ENCODE results near the gene TMEM266.
"Not testable (repeated sequence)": the region's sequence is repeated elsewhere in the genome, so short reads cannot be mapped to it uniquely, and the experiment has no call there.

Gene TMEM266, protein sequence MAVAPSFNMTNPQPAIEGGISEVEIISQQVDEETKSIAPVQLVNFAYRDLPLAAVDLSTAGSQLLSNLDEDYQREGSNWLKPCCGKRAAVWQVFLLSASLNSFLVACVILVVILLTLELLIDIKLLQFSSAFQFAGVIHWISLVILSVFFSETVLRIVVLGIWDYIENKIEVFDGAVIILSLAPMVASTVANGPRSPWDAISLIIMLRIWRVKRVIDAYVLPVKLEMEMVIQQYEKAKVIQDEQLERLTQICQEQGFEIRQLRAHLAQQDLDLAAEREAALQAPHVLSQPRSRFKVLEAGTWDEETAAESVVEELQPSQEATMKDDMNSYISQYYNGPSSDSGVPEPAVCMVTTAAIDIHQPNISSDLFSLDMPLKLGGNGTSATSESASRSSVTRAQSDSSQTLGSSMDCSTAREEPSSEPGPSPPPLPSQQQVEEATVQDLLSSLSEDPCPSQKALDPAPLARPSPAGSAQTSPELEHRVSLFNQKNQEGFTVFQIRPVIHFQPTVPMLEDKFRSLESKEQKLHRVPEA

DNA sequence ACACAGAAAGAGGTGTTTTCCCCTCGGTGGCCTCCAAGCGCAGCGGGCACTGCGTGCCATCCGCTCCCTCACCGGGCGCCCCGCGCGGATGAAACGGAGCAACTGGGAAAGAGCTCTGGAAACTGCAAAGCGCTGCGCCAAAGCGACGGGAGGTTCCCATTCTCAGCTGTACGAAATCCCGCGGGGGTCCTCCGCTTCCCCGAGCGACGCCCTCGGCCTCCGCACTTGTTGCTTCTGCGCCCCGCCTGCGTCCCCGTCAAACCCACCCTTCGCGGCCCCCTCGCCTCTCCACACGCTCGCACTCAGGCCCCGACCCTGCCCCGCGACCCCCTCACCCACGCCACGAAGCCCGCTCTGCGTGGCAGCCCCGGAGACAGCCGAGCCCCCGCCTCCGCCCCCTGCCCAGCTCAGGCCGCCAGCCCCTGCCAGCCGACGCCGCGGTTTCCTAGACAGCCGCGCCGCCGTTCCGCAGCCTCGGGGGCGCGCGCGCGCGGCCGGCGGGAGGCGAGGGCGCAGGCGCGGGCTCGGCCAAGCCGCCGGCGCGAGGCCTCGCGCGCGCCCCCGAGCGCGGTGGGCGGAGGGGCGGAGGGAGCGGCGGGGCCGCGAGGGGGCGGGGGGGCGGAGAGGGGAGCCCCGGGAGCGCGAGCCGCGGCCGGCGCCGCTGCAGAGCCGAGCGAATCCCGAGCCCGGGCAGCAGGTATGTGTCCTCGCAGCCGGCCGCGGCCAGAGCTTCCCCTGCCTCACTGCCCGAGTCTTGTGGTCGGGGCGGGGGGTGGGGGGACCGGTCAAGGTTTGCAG is at the start of gene TMEM266:
TSS of gene TMEM266 (plus strand) at position 666 of the 798 bp plus-strand sequence. CDS start 74,279 bp downstream, outside the sequence.
- peak; percentile 53 for DNase-seq

- DNase-seq: no peak
These were observed 49.2 kb upstream of the TMEM266 start for GRCh38 chr15:76010613-76011012.

DNA sequence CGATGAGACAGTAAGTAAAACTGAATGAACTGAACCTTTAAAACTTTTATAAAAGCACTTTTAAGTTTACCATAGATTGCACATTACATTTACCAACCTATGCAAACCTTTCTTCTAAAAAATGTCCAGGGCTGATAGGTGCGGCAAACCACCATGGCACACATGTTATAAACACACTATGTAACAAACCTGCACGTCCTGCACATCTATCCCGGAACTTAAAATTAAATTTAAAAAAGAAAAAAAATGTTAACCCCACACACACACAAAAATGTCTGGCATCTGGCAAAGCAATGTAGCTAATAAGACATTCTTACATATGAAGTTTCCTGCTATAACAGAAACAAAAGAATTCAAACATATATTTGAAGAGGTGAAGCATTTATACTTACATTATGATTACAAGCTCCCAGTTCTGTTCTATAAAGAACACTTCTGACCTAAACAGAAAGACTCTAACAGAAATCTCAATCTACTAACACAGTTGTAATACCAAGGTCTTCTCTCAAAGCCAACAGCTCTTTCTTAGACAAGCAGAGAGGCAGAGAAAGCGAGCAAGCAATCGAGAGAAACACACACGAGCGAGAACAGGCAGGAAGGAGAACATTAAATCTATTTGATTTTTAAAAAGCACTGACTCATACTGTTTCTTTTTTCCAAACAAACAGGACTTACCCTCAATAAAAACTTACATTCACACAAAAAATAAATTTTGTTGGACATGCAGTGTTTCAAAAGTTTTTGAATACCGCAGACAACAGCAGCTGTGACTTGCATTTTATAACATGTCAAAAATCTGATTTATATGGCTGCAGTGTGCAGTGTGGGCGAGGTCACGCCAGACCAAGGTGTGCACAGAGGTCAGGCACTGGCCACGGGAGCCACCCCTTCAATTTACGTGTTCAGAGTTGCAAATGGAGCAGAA is 47.9 kb upstream of the TMEM266 start, which contains the start of gene NRG4:
TSS of gene NRG4 (minus strand) at position 798 of the 925 bp plus-strand sequence. CDS start 1,194 bp downstream, outside the sequence.
- no peak for DNase-seq

DNA sequence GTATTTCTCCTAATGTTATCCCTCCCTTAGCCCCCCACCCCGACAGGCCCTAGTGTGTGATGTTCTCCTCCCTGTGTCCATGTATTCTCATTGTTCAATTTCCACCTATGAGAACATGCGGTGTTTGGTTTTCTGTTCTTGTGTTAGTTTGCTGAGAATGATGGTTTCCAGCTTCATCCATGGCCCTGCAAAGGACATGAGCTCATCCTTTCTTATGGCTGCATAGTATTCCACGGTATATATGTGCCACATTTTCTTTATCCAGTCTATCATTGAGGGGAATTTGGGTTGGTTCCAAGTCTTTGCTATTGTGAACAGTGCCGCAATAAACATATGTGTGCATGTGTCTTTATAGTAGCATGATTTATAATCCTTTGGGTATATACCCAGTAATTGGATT is 46.3 kb upstream of the TMEM266 start:
- DNase-seq: not testable (repeated sequence)

DNA sequence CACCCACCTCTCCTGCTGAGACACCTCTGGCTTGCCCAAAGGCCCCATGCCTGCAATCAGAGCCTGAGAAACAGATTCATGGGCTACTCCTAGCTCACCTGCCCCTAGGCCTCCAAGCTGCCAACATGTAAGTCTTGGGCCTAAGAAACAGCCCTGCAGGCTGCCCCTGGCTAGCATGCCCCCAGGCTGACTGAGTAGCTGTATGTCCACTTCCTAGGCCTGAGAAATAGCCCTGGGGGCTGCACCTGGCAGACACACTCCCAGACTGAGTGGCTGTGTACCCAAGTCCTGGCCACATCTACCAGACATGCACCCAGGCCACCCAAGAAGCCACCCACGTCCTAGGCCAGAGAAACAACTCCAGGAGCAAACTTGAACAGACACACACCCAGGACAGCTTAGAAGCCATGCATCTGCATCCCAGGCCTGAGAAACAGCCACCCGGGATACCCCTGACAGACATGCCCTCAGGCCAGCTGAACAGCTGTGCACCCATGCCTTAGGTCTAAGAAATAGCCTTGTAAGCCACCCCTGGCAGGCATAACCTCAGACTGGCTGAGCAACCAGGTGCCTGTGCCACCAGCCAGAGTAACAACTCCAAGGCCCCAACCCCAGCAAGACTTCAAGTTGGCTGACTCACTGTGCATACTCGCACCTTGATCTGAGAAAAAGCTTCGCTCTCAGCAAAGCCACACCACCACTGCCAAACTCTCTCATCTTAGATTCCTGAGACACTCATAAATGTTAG is 35.6 kb upstream of the TMEM266 start:
- DNase-seq: no peak

GRCh38 chr15:76032046-76032445 is 27.7 kb upstream of the TMEM266 start:
- no peak for DNase-seq

DNA sequence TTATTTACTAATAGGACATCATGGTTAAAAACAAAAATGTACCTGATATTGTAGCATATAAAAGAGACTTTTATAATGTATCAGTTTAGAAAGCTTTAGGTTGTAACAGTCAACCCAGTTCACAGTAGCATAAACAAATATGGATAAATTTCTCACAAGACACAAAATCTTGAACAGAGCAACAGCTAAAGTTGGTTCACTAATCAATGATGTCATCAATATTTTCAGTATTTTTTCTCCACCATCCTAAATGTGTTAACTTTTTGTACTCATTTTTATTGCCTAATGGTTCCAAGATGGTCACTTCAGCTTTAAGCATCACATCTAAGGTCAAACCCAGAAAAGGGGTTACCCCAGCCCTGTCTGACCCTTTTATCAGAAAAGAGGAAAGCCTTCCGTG is 26.3 kb upstream of the TMEM266 start:
- DNase-seq: no peak

DNA sequence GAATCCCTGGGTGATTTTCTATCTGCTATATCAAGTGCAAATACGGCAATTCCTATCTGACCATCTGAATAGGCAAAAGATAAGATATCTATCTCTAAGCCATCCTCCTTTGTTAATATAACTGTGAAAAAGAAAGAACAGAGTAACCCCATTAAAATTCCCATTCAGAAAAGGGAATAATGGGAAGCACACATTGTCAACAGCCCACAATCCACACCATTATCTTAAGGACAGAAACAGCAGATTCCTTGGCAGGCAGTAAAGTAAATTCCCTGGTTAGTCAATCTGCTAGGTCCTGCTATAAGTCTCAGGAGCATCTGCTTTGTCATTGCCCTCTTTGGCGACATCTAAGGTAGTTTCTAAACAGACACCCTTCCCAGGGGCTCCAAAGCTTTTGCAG is 25.7 kb upstream of the TMEM266 start:
- no peak for DNase-seq

DNA sequence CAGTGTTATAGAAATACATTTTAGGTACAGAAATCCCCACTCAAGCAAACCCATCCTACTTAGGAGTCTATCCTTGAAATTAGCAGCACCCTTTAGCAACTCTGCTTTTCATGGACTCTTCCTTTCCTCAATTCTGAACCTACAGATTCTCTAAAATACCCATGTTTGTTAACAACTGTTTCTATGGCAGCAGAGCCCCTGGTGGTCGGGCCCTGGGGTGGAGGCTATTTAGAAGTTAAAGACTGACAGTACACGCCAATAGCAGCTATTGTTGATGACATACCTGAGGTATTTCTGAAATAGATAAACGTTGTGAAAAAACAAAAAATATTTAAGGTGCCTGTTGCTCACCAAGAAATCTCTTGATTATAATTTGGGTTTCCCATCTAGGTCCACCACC is 24.2 kb upstream of the TMEM266 start:
- DNase-seq: no peak

GRCh38 chr15:76038512-76038911 is 21.3 kb upstream of the TMEM266 start:
- no peak for DNase-seq

- not testable (repeated sequence) for DNase-seq
These were observed 5.6 kb upstream of the TMEM266 start for GRCh38 chr15:76054201-76054600.

- no peak for DNase-seq
These were observed 2.9 kb upstream of the TMEM266 start for GRCh38 chr15:76056931-76057330.

DNA sequence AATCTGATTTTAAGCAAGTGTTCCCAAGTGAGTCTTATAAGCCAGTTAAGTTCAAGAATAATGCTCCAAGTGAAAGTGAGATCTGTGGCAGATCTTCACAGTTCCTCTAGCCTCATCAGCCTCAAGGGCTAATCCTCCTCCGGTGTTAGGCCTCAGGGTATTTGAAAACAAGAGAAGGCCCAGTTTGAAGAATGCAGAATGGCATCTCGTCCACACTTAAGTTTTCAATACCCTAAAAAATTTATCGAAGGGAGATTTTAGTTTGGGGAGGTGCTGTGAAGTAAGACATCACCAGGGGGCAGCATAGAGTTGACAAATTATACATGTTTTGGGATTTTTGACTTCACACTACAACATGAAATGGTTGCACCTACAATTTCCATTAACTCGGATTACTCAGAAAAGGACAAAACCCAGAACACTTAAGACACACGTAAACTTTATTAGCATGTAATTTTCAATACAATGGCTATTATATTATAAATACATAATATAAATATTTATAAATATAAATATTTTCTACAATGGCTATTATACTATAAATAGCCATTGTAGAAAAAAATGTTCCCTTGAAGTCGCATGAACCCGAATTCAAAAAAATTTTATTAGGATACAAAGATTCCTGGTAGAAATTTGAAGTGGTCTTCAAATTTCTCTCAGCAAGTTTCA is 2.3 kb upstream of the TMEM266 start:
- DNase-seq: no peak

DNA sequence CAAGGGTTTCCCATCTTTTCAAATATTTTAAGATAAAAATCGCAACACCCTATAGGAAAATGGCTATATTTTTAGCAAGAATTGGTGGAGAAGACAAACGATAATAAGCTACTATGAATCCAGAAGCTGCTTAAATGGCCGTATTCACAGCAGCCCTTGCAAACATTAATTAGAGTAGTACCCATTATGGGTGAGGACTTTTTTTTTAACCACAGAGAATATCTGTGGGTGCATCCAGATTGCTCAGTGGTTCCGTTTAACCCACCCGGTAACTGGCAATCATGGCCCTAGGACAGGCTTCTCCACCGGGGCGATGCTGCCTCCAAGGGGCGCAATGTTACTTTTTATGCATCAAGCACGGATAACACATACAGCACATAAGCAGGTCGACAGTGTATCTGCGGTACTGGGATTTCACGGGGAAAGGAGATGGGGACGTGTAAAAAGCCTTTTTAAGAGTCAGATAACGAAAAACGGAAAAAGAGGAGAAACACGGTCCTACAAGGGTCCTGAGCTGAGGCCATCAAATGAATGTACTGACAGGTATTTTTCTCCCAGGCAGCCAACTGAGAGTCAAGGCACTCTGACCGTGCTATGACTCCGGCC is 968 bp upstream of the TMEM266 start:
- peak; percentile 16 for DNase-seq

DNA sequence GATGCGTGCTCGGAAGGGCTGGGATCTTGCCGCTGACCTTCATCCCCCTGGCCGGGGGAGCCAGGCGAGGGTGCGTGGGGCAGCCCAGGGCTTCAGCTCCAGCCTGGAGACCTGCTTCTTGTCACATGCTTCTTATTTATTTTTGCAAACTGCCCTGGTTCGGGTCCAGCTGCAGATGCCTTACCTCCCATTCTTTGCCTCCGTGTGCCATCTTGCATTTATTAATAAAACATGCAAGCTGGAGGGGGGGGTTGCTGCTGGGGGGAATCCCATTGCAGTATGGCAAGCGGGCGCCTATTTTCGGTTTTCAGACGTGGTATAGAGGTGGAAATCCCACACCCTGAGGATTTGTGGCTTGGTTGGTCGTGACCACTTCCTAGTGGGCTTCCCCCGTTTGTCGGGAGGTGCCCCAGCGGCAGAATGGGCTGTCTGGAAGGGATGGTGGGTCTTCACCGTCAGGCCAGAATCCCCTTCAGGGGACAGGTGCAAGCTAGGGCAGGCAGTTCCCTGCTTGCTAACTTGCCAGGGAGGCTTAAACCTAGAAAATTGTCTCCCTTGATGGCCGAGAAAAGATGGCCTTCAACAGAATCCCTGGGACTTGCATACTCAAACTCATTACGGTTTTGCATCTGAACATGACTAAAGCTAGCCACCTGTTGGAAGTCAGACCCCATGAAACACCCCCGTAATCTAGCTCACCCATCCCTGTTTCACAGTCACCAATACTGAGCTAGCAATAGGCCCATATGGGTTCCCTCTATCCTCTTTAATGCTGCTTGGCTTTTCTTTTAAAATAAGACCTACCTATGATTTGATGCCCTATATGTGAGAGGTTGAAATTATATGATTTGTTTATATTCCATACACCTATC is 569 bp downstream of the TMEM266 start:
- DNase-seq: no peak

- no peak for DNase-seq
These were observed 1.9 kb downstream of the TMEM266 start for GRCh38 chr15:76061700-76062099.

DNA sequence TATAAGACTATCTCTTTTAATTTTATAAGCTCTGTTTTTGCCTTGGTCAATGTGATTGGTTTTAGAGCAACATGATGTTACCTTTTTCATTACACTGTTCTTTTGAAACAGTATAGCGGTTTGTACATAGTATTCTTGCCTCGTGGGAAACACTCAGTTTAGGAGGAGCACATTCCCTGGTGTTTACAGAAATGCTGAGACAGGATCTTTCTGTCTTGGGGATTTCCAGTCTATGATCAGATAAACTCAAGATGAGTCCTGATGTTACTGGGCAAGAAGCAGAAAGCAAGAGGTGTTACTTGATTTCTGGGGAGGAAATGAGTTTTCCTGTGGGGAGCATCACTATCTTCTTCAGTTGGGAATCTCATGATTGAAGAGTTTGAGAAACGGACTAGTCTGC is 2.5 kb downstream of the TMEM266 start:
- DNase-seq: no peak

GRCh38 chr15:76064375-76064774 is 4.6 kb downstream of the TMEM266 start:
- no peak for DNase-seq

GRCh38 chr15:76065245-76065644 is 5.5 kb downstream of the TMEM266 start:
- no peak for DNase-seq

DNA sequence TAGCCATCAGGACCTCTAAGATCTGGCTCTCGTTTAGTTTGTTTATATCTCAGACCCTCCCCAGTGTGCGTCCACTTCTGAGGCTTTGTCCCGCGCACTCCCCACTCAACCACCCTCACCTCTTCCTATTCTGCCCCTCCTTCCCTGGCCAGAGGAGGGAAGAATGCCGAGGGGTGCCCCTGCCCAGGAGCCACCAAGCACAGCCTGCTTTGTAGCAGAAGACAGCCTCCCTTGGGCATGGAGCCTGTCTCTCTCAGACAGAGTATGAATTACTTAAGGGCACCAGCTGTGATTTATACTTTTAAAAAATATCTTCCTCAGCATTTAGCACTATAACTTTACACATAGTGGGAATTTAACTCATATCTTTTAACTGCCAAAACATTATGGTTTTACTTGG is 6.0 kb downstream of the TMEM266 start:
- no peak for DNase-seq
